Ovary (tissue), 3 donors: ENCODE results near the gene ELMO2.

Experiments used
- EP300 ChIP-seq: sonication (generic); formaldehyde crosslinking; IDR thresholded peaks from one replicate; pipeline ENCODE4 v1.6.1; 2017; ENCODE audit warnings: antibody characterized with exemption
- POLR2A ChIP-seq: fragments of 450-650 bp; IDR thresholded peaks from one replicate; pipeline ENCODE4 v1.6.1; 2017; ENCODE audit warnings: antibody characterized with exemption, mild to moderate bottlenecking, moderate library complexity
- TF ChIP-seq, protein P1 (sequence below), 3 donors: fragments of 450-650 bp in 2 of 3; fragments of 200-600 bp in 1 of 3; IDR thresholded peaks; one replicate each; pipeline versions ENCODE4 v1.5.1 to v1.8.0; 2016 to 2022; ENCODE audit warnings: antibody characterized with exemption in 3 of 3, mild to moderate bottlenecking in 1 of 3
- donor health status: DM: no; HTN: no; CAD: no.

DNA sequence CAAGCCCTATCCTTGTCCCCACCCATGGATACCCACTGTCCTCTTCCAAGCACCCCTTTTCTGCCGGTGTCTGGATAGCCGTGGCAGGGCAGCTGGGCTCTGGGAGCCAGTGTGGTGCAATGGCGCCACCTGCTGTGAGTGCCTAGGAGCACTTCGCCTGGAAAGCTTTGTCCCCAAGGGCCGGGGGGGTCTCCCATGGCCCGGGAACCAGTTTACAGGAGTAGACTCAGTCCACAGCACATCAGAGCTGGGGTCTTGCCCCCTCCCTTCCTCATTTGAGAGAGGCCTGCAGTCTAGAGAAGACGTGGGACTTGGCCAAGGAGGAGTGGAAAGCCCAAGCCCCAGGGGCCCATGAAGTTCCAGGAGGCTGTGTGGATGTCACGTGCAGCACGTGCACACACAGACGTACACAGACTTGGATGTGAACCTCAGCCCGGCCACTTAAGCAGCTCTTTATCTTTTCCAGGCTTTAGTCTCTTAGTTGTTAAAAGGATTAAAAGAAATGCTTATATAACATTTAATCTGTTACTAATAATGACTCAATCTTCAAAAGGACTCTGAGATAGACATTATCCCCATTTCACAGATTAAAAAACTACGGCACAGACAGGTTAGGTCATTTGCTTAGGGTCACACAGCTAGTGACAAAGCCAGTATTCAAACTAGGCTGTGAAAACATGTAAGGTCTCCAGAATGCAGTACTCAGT lies 57.2 kb downstream of the ELMO2 start:
- TF ChIP-seq POLR2A (no peak), EP300 (no peak)
- TF ChIP-seq, protein P1, sequence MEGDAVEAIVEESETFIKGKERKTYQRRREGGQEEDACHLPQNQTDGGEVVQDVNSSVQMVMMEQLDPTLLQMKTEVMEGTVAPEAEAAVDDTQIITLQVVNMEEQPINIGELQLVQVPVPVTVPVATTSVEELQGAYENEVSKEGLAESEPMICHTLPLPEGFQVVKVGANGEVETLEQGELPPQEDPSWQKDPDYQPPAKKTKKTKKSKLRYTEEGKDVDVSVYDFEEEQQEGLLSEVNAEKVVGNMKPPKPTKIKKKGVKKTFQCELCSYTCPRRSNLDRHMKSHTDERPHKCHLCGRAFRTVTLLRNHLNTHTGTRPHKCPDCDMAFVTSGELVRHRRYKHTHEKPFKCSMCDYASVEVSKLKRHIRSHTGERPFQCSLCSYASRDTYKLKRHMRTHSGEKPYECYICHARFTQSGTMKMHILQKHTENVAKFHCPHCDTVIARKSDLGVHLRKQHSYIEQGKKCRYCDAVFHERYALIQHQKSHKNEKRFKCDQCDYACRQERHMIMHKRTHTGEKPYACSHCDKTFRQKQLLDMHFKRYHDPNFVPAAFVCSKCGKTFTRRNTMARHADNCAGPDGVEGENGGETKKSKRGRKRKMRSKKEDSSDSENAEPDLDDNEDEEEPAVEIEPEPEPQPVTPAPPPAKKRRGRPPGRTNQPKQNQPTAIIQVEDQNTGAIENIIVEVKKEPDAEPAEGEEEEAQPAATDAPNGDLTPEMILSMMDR (IDR thresholded peaks at IDR 0.05): peak in 2 of 3 donors; percentile 10 to 38
